ENCODE data around the gene VWA5B2. TPM values are rescaled to one million over a fixed set of nuclear protein-coding genes. Genes with fewer than 3 reads are reported as not detected.

VWA5B2 gene
- total RNA-seq, 1 experiment from 2014 or later, result 2.7 TPM

GRCh38 chr3:184250167-184250828 is 20.9 kb downstream of the VWA5B2 start:
- WGBS (ENCODE audit: extremely low coverage, insufficient read length, low lambda C conversion rate), result no CpG with 5 or more reads among the region's 20 CpGs
- peak overlapping the region in 1 of 3 experiments; percentile 73; a peak in 1 of 7 replicates for H3K27ac Mint-ChIP-seq

More at GRCh38 chr3:184250167-184250828, 20.9 kb downstream of the VWA5B2 start:
- Histone ChIP-seq H3K56ac (ENCODE audit: insufficient read length, low read depth, low read length) (no peak overlapping the region), H4K20me1 (ENCODE audit: control insufficient read depth, insufficient read depth, insufficient read length) (no peaks in the 10 kb centered on the region), H3K9ac (ENCODE audit: extremely low read depth, insufficient read length, low read length) (peak overlapping the region; percentile 35), H3K4me1 (ENCODE audit: insufficient read depth, low read length) (no peaks in the 10 kb centered on the region), H2BK15ac (ENCODE audit: low read depth, low read length) (no peak overlapping the region), H3K4ac (ENCODE audit: low read depth, low read length) (no peak overlapping the region), H3K4me2 (ENCODE audit: insufficient read depth, insufficient read length, low read length) (peak overlapping the region; percentile 56), H3K27me3 (ENCODE audit: insufficient read depth, low read length) (no peaks in the 10 kb centered on the region), H3K79me1 (ENCODE audit: insufficient read depth, low read depth, low read length, poor library complexity, severe bottlenecking) (no peaks in the 10 kb centered on the region), H2AK5ac (ENCODE audit: insufficient read length, low read length) (no peak overlapping the region), H2BK120ac (ENCODE audit: low read depth, low read length, poor library complexity, severe bottlenecking) (no peak overlapping the region), H2BK20ac (ENCODE audit: low read depth, low read length, poor library complexity, severe bottlenecking) (no peak overlapping the region), H3K14ac (ENCODE audit: insufficient read depth, low read length) (no peak overlapping the region), H3K18ac (ENCODE audit: insufficient read length, low read depth, low read length) (no peak overlapping the region), H4K91ac (ENCODE audit: insufficient read length, low read depth, low read length) (no peak overlapping the region), H3K9me3 (ENCODE audit: control insufficient read depth, low read depth, low read length) (no peaks in the 10 kb centered on the region), H3T11ph (ENCODE audit: low read length) (no peak overlapping the region), H3K27ac (ENCODE audit: insufficient read length, low read depth, low read length) (no peak overlapping the region), H2AFZ (ENCODE audit: low read length) (no peak overlapping the region), H4K5ac (ENCODE audit: insufficient read length, low read depth, low read length) (no peak overlapping the region), H2BK12ac (ENCODE audit: insufficient read length, low read depth, low read length) (no peak overlapping the region), H3K23me2 (ENCODE audit: insufficient read length, low read depth, low read length, poor library complexity, severe bottlenecking) (peaks cover 5% of the 10 kb centered on the region), H3K23ac (ENCODE audit: insufficient read length, low read depth, low read length) (no peak overlapping the region), H4K8ac (replicated peaks; ENCODE audit: insufficient read length, low read depth, low read length) (no peak overlapping the region), H3K79me2 (ENCODE audit: insufficient read depth, low read length) (no peaks in the 10 kb centered on the region), H2BK5ac (ENCODE audit: insufficient read length, low read length) (no peak overlapping the region)
- H3K9me3 Mint-ChIP-seq, result no peaks in the 10 kb centered on the region; a peak in 1 of 5 replicates
- H3K27me3 Mint-ChIP-seq (ENCODE audit: low read depth), result no peaks in the 10 kb centered on the region
- peaks cover 0 to 9% (median 5%) of the 10 kb centered on the region in 3 experiments; a peak in 5 of 7 replicates for H3K36me3 Mint-ChIP-seq (ENCODE audit: insufficient read depth in 1 of 3, low read depth in 3 of 3)
- peak; percentile 94 for DNase-seq
- H3K4me1 Mint-ChIP-seq, result peaks cover 2 to 6% of the 10 kb centered on the region in 2 experiments; a peak in 2 of 4 replicates
- H3K4me3 Mint-ChIP-seq, result peak overlapping the region; percentile 82 to 92
- peak; percentile 97 for TF ChIP-seq CTCF (conservative IDR thresholded peaks at IDR 0.05)
